GM18526 (cell line): ENCODE measurements around the gene OSBPL3.

Experiments used
- POLR2A ChIP-seq: IDR thresholded peaks from 3 replicates; pipeline ENCODE4 v1.6.1; 2011; ENCODE audit not compliant: insufficient read length; ENCODE audit errors: extremely low read depth

Gene OSBPL3

DNA sequence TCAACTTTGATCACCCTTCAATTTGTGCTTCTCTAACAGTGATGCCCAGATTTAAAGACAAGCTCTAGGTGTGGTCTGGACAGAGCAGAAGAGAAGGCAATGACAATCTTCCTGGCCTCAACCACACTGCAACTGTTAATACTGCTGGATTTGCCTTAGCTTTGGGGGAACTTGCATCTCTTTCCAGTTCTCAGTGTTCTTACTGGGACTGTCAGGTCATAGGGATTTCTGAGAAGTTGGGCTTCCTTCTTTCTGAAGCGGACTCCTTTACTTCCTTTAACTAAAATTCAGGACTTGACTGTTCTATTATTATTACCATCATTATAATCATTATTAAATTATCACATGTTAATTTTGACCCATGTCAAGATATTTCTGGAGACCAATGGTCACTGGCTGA, 80.8 kb downstream of the OSBPL3 start:
- TF ChIP-seq POLR2A = no peak

DNA sequence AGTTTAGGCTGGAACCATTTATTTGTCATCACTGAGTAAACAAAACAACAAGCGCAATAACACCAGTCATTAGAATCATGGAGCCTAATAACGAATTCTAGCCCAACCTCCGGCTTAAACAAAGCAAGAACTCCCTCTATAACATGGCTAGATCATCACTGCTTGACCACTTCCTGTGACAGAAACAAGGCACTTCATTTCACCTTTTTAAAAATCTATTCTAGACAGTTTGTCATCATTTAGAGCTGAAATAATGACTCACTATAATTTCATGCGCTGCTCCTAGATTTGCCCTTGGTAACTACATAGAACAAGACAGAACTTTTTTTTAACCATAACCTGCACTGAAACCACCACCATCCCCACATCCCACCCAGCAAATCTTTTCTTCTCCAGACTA, 81.3 kb downstream of the OSBPL3 start:
- no peak for TF ChIP-seq POLR2A

DNA sequence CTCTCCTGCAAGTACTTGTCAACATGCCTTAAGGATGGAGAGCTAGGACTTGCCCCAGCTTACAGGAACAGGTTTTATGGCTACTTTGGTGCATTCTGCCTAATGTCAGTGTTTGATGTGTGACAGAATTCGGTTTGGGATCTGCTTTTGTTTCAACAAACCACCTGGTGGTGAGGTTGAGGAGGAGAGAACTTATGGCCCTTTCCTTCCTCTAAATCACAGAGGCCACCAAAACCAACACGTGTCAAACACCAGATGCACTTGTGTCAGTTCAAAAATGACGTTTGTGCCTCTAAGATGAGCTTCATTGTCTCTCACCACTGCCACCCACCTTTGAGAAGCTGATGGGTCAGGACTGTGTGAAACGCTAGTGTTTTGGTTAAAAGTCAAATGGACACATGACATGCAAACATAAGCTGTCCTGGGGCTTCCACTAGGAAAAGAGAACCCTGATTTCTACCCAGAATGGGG, 83.9 kb downstream of the OSBPL3 start:
- no peak for TF ChIP-seq POLR2A

DNA sequence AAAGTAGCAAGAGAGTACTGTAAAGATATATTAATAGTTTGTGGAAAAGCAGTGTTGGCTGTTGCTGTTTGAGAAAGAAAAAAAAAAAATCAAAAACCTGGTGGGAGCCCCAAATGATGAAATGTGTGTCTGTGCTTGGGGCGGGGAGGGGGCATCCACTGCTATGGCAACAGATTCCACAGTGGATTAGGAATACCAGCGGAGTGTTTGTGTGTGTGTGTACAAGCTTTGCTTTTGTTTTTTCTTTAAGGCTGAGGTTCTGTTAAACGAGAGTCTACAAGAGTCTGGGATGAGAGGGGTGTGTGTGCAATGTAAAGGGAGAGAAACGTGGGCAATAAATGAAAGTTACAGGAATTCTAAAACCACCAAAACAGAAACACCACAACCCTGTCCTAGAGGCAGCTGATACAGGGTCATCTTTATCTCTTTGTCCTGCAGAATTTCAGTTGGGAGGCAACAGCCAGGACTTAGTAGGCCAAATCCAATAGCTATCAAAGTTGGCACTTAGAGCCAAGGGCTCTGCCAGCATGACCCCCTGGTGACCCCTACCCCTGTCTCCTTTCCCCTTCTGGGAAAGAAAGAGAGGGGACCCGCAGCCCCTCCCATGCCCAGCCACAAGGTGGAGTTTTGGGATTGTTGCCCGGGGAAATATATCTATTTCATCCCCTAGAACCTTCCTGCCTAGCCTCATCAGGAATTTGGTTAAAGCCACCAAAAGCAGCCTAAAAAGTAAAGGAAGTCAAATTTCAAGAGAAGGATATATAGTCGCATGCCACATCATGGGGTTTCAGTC, 85.4 kb downstream of the OSBPL3 start:
- TF ChIP-seq POLR2A = no peak

DNA sequence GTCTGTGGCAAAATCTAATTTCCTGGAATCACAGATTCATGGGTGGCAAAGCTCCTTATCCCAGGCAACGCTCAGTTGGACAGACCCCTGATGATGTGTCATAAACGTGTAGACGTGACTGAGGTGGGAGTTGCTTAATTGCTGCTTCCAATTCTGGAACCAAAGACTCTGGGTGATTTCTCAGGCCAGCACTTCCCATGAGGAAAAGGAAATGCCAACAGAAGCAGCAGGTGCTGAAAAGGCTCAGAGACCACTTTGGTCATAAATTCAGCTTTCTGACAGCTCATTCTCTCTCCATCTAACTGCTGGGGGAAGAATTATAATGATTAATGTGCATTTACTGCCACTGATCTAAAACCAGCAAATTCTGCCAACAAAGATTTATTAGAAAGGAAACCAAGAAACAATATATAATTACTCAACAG, 88.7 kb downstream of the OSBPL3 start:
- TF ChIP-seq POLR2A = no peak

DNA sequence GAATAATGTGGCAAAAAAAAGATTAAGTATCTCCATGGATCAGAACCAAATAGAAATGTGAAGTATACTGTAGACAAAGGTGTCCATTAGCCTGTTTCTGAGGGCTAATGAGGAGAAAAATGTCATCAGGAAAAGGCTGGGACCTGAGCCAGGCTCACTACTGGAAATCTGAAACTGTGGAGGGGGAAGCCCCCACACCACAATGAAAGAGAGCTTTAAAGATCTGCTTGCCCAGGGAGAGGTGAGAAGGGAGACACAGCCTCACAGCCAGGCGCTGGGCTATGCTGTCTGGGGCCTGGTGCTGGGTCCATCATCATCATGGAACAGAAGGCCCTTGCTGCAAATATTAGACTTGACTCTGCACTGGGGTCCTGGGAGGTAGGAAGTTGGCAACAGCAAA, 90.4 kb downstream of the OSBPL3 start:
- TF ChIP-seq POLR2A = no peak

DNA sequence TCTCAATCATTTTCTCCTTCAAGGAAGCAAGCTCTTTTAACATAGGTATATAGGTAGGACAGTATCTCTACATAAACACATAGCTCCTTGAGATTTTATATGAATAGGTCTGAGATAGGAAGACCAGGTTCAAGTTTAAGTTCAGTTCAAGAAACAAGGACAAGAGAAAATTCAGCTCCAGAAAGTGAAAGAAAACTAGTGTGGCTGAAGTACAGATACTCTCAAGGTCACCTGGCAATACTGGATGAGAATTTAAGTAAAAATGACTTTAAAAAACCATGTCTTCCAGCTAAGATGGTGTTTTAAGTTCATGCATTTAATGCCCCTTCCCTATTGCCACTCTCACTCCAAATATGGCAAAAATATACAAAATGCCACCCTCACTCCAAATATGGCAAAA, 91.3 kb downstream of the OSBPL3 start:
- no peak for TF ChIP-seq POLR2A

DNA sequence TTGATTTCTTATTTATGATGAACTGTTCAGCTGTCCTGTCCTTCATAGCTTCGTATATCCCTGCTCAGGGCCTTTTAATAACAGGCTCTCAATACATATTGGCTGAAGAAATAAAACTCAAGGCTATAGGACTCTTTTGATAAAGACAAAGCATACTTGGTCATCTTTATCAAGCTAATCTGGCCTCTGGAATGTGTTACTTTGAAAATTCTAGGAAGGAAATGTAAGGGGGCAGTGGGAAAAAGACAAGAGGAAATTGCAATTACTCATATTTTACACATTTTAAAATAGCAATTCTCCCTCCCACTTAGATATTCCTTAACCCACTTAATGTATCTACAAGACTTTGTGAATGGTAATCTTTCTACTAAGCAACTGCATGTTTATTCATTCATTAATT, 94.3 kb downstream of the OSBPL3 start:
- no peak for TF ChIP-seq POLR2A

DNA sequence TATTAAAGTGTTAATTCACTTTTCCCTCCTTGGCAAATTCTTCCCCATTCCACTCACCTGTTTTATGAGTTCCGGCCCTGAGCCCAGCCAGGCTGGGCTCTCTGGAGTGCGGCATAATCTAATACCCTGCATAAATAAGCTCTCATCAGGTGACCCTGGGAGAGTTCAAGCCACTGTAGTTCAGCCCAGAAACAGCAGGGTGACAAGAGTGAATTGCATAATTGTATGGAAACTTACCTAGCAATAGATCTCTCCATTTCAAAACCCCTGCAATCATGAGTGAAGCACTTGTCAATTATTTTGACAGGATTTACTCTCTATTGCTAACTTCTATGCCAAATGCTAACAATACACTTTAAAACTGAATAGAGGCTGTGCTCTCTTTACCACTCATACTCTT, 94.7 kb downstream of the OSBPL3 start:
- TF ChIP-seq POLR2A = no peak

DNA sequence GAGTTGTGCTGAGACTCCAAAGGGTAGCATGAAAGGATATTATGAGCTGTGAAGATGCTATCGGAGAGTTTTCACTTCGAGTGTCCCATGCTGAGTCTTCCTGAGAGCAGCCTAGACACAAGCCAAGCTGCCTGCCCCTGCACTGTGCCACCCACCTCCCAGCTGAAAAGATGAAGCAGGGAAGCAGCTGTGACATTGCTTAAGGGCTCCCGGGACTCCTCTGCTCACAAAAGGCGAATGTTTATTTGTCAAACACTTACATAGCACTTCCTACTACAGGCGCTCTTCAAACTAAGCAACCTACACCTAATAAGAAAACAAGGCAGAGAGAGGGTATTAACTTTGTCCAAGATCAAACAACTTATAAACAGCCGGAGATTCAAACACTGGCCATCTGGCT, 95.6 kb downstream of the OSBPL3 start:
- no peak for TF ChIP-seq POLR2A

DNA sequence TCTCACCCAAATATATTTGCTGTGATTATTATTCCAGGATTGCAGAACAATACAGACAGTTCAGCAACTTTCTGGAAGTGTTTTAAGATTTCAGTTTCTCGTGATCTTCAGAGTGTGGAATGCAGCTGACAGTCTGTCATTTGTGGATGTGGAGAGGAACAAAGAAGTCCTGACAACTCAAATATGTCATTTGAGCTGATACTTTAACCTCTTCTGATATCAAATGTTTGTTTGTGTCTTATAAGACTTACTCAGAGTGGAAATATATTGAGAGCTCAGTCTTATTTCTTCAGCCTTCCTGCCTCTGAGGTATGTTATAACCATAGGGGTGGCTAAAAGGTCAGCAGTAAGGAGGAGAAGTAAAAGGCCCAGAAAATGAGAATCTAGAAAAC, 96.4 kb downstream of the OSBPL3 start:
- TF ChIP-seq POLR2A = no peak

DNA sequence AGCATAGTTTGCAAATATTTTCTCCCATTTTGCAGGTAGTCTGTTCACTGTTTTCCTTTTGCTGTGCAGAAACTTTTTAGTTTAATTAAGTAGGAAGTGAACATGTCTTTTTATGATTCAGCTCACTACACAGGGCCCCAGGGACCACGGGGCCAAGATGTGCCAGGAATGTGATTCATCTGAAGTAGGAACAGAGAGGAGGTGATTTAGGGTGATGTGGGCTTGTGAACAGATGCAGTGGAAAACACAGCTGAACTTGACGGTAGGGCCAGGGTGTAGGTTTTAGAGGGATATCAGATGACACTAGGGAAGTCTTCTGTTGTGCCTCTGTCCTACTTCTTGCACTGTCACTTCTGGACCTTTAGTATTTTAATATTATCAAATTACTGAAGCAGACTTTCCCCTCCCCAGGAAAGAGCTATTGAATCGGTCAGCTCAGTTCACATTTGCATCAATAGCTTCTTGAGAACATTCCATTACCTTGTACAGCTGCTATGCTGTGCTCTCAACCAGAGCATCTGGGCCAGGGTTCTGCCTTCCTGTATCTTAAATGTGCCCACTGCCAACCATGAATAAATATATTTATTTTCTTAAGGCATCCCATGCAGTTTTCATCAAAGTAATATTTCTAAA, 96.9 kb downstream of the OSBPL3 start:
- TF ChIP-seq POLR2A = no peak

DNA sequence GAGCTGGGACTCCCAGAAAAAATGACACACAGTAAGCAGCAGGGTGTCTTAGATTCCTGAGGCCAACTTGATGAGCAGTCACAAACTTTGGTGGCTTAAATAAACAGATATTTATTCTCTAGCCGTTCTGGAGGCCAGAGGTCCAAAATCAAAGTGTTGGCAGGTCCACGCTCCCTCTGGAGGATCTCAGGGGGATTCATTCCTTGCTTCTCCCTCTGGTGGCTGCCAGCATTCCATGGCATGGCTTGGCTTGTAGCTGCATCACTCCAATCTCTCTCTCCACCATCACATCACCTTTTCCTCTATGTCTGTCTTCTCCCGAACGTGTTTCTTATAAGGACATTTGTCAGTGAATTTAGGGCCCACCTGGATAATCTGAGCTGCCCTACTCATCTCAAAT, 98.4 kb downstream of the OSBPL3 start:
- no peak for TF ChIP-seq POLR2A

DNA sequence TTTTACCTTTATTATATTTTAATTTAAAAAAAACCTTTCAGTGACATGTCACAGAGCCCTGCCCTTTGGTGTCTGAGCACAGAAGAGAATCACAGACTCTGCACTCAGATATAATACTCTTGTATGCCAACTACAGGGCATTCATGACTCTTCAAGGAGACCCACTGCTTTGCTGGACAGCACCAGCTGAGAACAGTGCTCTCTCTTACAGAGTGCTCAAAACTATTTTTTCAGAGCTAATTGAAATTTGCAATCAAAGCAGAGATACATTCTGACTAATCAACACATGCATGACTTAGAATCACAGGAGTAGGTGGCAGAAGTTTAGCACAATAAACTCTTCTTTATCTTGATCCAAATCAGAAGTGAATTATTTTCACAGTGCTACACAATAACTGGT, 99.1 kb downstream of the OSBPL3 start:
- no peak for TF ChIP-seq POLR2A

DNA sequence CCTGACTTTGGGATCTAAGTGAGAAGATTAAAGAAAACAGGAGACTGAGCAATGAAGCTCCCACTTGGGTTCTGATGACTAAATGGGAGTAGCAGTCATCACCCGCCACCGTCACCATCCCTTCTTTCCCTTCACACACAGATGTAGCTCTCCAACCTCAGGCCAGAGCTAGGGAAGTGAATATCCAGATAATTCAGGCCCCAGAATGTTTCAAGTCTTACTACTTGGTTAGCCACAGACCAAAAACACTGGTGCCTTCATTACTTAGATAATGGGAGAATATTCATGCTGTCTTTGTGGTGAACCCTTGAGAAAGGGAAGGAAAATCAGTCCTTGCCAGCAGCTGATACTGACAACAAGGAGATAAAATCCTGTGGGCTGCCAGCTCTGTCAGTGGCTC, 100.7 kb downstream of the OSBPL3 start:
- no peak for TF ChIP-seq POLR2A

DNA sequence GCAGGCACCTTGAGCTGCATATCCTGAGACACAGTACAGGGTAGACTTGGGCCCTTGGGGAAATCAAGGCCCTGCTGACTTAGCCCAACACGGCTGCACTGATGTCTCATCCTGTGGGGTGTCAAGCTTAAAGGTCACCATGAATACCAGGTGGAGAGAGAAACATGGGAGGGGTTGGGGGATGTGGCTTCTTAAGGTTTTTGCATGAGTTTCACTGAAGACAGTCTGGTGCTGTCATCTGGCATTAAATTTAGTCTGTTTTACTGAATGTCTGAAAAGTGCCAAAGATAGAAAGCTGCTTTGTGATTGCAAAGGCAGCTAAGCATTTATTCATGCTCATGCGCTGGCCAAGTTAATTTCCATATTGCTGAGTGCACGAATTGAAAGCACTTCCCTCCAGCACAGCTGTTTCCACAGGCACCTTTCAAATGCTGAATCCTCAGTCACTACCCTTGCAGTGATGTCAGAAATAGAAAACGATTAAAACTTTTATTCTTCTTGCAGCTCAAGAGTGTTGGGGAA, 102.1 kb downstream of the OSBPL3 start:
- no peak for TF ChIP-seq POLR2A
